Esophagus squamous epithelium (tissue), 5 donors: Measurements from ENCODE around the gene EEF1G. TPM values are rescaled to one million over a fixed set of nuclear protein-coding genes. Genes with fewer than 3 reads are reported as not detected.
"Not testable (repeated sequence)": the region's sequence is repeated elsewhere in the genome, so short reads cannot be mapped to it uniquely, and the experiment has no call there.

Source experiments
- DNase-seq: peaks from one replicate; lab custom pipeline; 2025; lab: John Stamatoyannopoulos, UW
- H3K27ac ChIP-seq, 4 donors: fragments of 200-600 bp; sonication (generic); one replicate each; pipeline ENCODE4 v1.5.1; 2016 to 2019; ENCODE audit warnings: mild to moderate bottlenecking in 1 of 4
- H3K27me3 ChIP-seq, 4 donors: fragments of 200-600 bp; sonication (generic); 1 replicate in 3 of 4; 2 replicates in 1 of 4; pipeline versions ENCODE4 v1.5.1 to v1.6.0; 2017 to 2021; ENCODE audit warnings: antibody characterized with exemption in 1 of 4
- H3K36me3 ChIP-seq, 3 donors: fragments of 200-600 bp; sonication (generic); one replicate each; pipeline ENCODE4 v1.5.1; 2016 to 2019
- H3K4me1 ChIP-seq, 3 donors: fragments of 200-600 bp; sonication (generic); one replicate each; pipeline ENCODE4 v1.5.1; 2017 to 2019
- H3K4me3 ChIP-seq, 4 donors: fragments of 200-600 bp; sonication (generic); 1 replicate in 3 of 4; 2 replicates in 1 of 4; pipeline ENCODE4 v1.5.1; 2016 to 2019; ENCODE audit warnings: mild to moderate bottlenecking in 2 of 4, moderate library complexity in 1 of 4
- H3K9me3 ChIP-seq, 3 donors: fragments of 200-600 bp; sonication (generic); one replicate each; pipeline ENCODE4 v1.5.1; 2016 to 2019
- POLR2A ChIP-seq, 4 donors: fragments of 450-650 bp; IDR thresholded peaks; one replicate each; pipeline ENCODE4 v1.6.1; 2017; ENCODE audit warnings: antibody characterized with exemption in 4 of 4, mild to moderate bottlenecking in 4 of 4, moderate library complexity in 3 of 4
- WGBS, 2 donors: methylation state at CpG; one replicate each; pipeline ENCODE4 v1.1.5; 2018; 5-methylcytosine and 5-hydroxymethylcytosine counted together
- intact Hi-C: fragments of 100-400 bp; cut with DNase I; formaldehyde crosslinking; loops from one replicate; pipeline ENCODE4 v1.15.0; 2022
- total RNA-seq, 4 donors: library from RNA; depleted of rRNA; stranded (reverse); fragments of >200 nt; gene quantifications; one replicate each; pipeline ENCODE4 v1.1.0, GENCODE V29; 2016
- TF ChIP-seq, protein P1 (sequence below), 6 experiments: fragments of 450-650 bp in 4 of 6; fragments of 200-600 bp in 2 of 6; sonication (generic) in 2 of 6; IDR thresholded peaks; one replicate each; pipeline ENCODE4 v1.5.1; 2016 to 2019; ENCODE audit warnings: antibody characterized with exemption in 6 of 6, mild to moderate bottlenecking in 4 of 6, moderate library complexity in 4 of 6
- donor health status: DM: yes; HTN: yes; CAD: no.

The EEF1G gene
- total RNA-seq, 4 donors from 2014 or later: 1,144 to 2,095 (median 1,685) TPM

DNA sequence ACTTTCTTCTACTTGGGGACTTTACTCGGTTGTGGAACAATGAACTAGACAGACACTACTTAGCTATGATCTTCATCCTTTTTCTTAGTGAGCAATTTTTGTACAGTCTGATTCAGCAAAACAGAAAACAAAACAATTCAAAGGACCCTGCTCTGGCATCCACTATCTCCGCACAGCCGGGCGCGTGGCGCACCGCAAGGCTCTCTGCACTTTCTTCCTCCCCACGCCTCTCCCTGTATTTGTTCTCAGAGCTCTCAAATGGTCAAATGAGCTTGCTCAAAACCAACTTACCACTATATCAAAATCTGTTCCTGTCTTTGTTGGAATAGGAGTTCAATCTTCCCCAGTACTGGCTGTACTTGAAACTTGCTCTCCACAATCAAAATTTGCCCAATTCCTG lies 7.4 kb downstream of the EEF1G start:
- TF ChIP-seq, protein P1, sequence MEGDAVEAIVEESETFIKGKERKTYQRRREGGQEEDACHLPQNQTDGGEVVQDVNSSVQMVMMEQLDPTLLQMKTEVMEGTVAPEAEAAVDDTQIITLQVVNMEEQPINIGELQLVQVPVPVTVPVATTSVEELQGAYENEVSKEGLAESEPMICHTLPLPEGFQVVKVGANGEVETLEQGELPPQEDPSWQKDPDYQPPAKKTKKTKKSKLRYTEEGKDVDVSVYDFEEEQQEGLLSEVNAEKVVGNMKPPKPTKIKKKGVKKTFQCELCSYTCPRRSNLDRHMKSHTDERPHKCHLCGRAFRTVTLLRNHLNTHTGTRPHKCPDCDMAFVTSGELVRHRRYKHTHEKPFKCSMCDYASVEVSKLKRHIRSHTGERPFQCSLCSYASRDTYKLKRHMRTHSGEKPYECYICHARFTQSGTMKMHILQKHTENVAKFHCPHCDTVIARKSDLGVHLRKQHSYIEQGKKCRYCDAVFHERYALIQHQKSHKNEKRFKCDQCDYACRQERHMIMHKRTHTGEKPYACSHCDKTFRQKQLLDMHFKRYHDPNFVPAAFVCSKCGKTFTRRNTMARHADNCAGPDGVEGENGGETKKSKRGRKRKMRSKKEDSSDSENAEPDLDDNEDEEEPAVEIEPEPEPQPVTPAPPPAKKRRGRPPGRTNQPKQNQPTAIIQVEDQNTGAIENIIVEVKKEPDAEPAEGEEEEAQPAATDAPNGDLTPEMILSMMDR (IDR thresholded peaks at IDR 0.05): no peak
- TF ChIP-seq POLR2A (IDR thresholded peaks at IDR 0.05): no peak
- 90 to 91% methylated on average over 8 of the region's 8 CpGs for WGBS, 2 donors
- H3K36me3 ChIP-seq: peaks cover 10 to 98% (median 51%) of the 10 kb centered on the region in 3 donors
- H3K4me1 ChIP-seq: peaks cover under 1 to 54% (median 9%) of the 10 kb centered on the region in 3 donors
- no peak for DNase-seq
- no peaks in the 10 kb centered on the region for H3K9me3 ChIP-seq
- H3K27ac ChIP-seq: peak overlapping the region in 2 of 4 donors; percentile 7 to 36
- no peaks in the 10 kb centered on the region for H3K27me3 ChIP-seq
- no peak overlapping the region for H3K4me3 ChIP-seq
- intact Hi-C loops: no loop called here

DNA sequence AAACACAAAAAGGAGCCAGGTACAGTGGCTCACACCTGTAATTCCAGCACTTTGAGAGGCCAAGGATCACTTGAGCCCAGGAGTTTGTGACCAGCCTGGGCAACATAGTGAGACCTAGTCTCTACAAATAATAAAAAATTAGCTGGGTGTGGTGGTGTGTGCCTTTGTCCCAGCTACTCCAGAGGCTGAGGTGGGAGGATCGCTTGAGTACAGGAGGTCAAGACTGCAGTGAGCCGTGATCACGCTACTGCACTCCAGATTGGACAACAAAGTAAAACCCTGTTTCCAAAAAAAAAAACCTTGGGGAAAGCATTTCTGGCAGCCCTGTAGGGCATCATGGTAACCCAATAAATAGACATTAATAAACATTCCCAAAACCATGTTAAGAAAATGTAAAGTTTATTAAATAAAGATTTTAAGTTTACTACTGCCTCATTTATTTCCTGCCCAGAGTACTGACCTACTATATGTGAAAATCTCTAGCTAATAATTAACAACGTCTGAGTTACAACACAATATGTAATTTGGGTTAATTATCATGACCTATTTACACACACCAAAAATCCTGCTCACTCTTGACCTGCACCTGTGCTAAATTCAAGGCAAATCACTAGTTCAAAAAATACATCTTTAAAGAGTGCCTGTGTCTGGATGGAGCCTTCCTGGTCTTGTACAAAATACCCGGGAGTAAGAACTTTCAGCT lies 8.4 kb downstream of the EEF1G start:
- Histone ChIP-seq H3K4me3 (no peak overlapping the region), H3K36me3 (peaks cover 10 to 89% (median 44%) of the 10 kb centered on the region in 3 donors), H3K9me3 (no peaks in the 10 kb centered on the region), H3K4me1 (peaks cover 9 to 54% (median 17%) of the 10 kb centered on the region in 3 donors), H3K27me3 (no peaks in the 10 kb centered on the region), H3K27ac (no peak overlapping the region)
- TF ChIP-seq, protein P1 (IDR thresholded peaks at IDR 0.05): no peak
- TF ChIP-seq POLR2A (IDR thresholded peaks at IDR 0.05): no peak
- DNase-seq: no peak
- 64 to 72% methylated on average over 5 of the region's 5 CpGs for WGBS, 2 donors
- intact Hi-C loops: no loop called here

DNA sequence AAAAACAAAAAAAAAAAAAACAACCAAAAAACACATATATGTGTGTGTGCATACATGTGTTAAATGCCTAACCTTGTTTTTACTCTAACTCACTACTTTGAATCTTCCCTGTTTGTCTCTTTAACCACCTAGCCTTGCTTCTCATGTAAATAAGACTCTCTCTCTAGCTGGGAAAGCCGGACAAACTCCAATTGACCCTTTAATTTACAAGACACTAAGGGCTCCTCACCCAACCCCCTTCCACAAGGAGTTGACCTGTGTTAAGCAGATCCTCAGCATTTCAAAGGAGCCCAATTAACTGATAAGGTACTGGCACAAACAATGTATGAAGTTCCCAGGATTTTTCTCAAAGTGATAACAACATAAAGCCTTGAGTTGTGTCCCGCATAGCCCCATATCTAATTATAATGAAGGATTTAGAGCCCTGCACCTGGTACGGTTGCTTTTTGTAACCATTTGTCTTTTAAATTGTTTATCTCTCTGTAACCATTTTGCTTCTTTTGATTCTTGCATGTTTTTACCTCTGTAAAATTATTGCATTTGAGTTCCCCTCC lies 11.9 kb downstream of the EEF1G start:
- H3K27me3 ChIP-seq, H3K4me3 ChIP-seq, H3K9me3 ChIP-seq, intact Hi-C loops, DNase-seq: not testable (repeated sequence)
- Histone ChIP-seq H3K4me1 (peaks cover 24 to 76% (median 50%) of the 10 kb centered on the region in 3 donors), H3K36me3 (peaks cover 21 to 82% (median 25%) of the 10 kb centered on the region in 3 donors), H3K27ac (peak overlapping the region; percentile 58 to 95 (median 90))
- 69% methylated on average over 3 of the region's 3 CpGs for WGBS, 2 donors

DNA sequence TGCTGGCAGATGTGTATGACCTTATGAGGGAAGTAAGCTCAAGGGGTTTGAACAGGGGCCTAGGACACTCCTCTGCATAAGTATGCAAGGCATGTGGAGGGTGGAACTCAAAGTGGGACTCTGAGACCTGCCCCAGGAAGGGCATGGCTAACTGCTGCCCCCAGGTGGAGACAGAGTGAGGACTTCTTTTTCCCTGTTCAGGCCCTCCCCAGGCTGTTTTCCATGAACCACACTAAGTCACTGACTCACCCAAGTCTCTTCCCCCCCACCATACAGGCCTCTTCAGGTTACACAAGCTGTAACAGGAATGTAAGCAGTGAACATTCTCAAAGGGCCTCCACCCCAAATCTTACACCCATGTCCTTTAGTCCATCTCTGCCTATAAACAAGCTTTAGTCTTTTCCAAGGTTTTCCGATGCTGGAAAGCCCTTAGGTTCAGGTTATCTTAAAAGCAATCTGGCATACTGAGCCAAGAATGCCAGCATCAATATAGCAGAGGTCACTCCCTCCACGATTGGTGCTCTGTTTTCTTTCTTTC lies 13.1 kb downstream of the EEF1G start:
- WGBS, 2 donors: 23 to 24% methylated on average over 2 of the region's 2 CpGs
- Histone ChIP-seq H3K27me3 (no peaks in the 10 kb centered on the region), H3K4me3 (peak overlapping the region in 2 of 4 donors; percentile 1 to 36), H3K27ac (peak overlapping the region; percentile 86 to 95 (median 94)), H3K36me3 (peaks cover 19 to 71% (median 21%) of the 10 kb centered on the region in 3 donors), H3K4me1 (peaks cover 35 to 78% (median 61%) of the 10 kb centered on the region in 3 donors), H3K9me3 (no peaks in the 10 kb centered on the region)
- intact Hi-C loops: no loop called here
- no peak for TF ChIP-seq POLR2A (IDR thresholded peaks at IDR 0.05)
- TF ChIP-seq, protein P1 (IDR thresholded peaks at IDR 0.05): peak; percentile 73 to 94 (median 89)
- DNase-seq: no peak

DNA sequence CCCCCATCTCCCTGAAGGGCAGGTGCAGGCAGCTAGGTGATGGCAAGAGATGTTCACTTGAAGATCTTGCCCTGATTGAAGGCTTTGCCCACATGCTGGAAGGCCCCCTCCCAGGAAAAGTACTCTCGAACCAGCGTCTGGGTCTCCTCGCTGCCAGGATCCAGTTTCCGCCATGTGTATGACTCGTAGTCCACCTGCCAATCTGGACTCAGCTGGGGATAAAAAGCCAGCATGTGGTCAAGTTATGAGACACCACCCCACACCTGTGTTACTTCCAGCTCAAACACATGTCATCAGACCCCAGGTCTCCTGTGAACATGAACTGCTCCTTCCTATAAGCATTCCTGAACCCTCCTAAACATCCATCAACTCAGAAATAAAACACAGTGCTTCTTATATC lies 14.1 kb downstream of the EEF1G start:
- Histone ChIP-seq H3K4me1 (peaks cover 45 to 88% (median 71%) of the 10 kb centered on the region in 3 donors), H3K36me3 (peaks cover 14 to 61% (median 21%) of the 10 kb centered on the region in 3 donors), H3K27ac (peak overlapping the region; percentile 86 to 95 (median 94))
- not testable (repeated sequence) for DNase-seq, H3K4me3 ChIP-seq, H3K27me3 ChIP-seq, H3K9me3 ChIP-seq
- WGBS, 2 donors: 49 to 61% methylated on average over 2 to 3 of the region's 5 CpGs
- intact Hi-C loops: loop anchor here (5.0 kb wide), 1 partner anchor 162 kb away; no protein-coding TSS in a partner anchor

DNA sequence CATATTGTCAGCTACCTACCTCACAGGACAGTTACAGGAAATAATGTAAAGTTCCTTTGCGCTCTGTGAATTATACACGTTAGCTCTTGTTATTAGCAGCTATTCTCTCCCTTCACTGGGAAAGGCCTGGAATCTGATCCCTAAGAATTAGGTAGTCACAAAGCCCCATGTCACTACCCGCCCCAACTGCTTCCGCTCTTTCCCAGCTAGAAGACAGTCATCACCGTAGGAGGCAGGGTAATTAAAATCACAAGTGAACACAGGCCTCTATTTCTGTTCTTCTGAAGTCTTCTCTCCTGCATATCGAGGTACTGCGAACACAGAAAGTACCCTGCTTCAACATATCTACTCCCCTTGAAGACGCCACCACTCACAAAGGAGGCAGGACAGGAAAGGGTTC lies 14.5 kb downstream of the EEF1G start:
- no peak for TF ChIP-seq POLR2A (IDR thresholded peaks at IDR 0.05)
- TF ChIP-seq, protein P1 (IDR thresholded peaks at IDR 0.05): no peak

More for the DNA sequence above, 14.5 kb downstream of the EEF1G start:
- intact Hi-C loops: loop anchor here (5.0 kb wide), 1 partner anchor 162 kb away; no protein-coding TSS in a partner anchor
- no peak overlapping the region for H3K4me3 ChIP-seq
- H3K36me3 ChIP-seq: peaks cover 14 to 56% (median 21%) of the 10 kb centered on the region in 3 donors
- H3K9me3 ChIP-seq: no peaks in the 10 kb centered on the region
- peak overlapping the region; percentile 86 to 95 (median 94) for H3K27ac ChIP-seq
- no peaks in the 10 kb centered on the region for H3K27me3 ChIP-seq
- 55 to 56% methylated on average over 7 to 8 of the region's 8 CpGs for WGBS, 2 donors
- no peak for DNase-seq
- peaks cover 49 to 93% (median 75%) of the 10 kb centered on the region in 3 donors for H3K4me1 ChIP-seq
